OCI-LY7 (cell line): ENCODE results near the gene THRB.

ENCODE experiments used
- CTCF ChIP-seq: fragments of 200-600 bp; sonication (generic); conservative IDR thresholded peaks from 2 replicates; pipeline ENCODE4 v1.5.1; 2014; ENCODE audit warnings: mild to moderate bottlenecking, antibody characterized with exemption, low read length, moderate library complexity, mixed read lengths
- EZH2phosphoT487 ChIP-seq: fragments of 200-600 bp; sonication (generic); IDR thresholded peaks from 2 replicates; pipeline ENCODE4 v1.6.1; 2018; ENCODE audit warnings: low read depth, borderline replicate concordance, mild to moderate bottlenecking, mixed run types, antibody characterized with exemption, low read length, moderate library complexity, mixed read lengths

GRCh38 chr3:24117508-24117907, 377.1 kb downstream of the THRB start:
- no peak for TF ChIP-seq CTCF
- no peak for TF ChIP-seq EZH2phosphoT487
